Erythroblast (primary cell): ENCODE data around the gene SPACA7.

Experiments
- GATA1 ChIP-seq: IDR thresholded peaks from 2 replicates; pipeline ENCODE4 v1.6.1; 2011; ENCODE audit warnings: low read depth, mild to moderate bottlenecking, control low read depth, low read length, moderate library complexity
- POLR2A ChIP-seq: IDR thresholded peaks from 2 replicates; pipeline ENCODE4 v1.6.1; 2011; ENCODE audit warnings: mild to moderate bottlenecking, low read length

DNA sequence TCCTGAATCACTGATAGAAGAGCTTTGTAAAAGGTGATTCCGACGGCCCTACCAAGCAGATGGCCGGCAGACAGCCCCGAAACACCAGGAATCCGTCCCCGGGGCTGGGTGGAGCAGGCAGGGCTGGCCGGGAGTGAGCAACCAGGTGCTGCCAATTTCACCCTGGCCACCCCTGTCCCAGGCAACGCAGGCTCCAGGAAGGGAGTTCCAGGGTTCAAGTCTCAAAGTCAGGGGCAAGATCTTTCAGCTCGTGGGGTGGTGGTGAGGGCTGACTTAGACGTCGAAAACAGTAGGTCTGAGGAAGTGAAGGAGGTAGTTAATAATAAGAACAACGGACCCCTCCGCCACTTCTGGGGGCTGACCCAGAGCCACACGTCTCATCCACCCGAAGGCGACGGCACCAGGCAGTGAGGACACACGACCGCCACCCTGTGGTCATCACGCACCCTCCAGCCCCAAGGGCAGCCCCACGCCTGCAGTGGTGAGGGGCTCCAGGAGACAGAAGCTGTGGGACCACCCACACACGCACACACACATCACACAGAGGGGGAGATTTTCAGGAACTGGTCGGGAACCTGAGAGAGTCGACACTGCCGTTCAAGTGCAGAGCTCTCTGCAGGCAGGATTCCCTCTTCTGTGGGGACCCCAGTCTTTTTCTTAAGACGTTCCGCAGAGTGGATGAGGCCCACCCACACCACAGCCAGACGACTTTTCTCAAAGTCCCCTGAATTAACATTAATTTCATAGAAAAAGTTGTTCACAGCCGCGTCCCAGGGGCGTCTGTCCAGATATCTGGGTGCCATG lies 67.2 kb downstream of the SPACA7 start:
- TF ChIP-seq POLR2A (no peak), GATA1 (no peak)
